PC-9 (cell line): ENCODE measurements around the gene XRCC4.

Source experiments
- CTCF ChIP-seq: fragments of 200-600 bp; sonication (generic); conservative IDR thresholded peaks from 2 replicates; pipeline ENCODE4 v1.6.1; 2017; ENCODE audit warnings: mixed run types, antibody characterized with exemption, mild to moderate bottlenecking, moderate library complexity
- EZH2 ChIP-seq: fragments of 200-600 bp; sonication (generic); IDR thresholded peaks from 2 replicates; pipeline ENCODE4 v1.8.0; 2017; ENCODE audit warnings: antibody characterized with exemption, low read depth

DNA sequence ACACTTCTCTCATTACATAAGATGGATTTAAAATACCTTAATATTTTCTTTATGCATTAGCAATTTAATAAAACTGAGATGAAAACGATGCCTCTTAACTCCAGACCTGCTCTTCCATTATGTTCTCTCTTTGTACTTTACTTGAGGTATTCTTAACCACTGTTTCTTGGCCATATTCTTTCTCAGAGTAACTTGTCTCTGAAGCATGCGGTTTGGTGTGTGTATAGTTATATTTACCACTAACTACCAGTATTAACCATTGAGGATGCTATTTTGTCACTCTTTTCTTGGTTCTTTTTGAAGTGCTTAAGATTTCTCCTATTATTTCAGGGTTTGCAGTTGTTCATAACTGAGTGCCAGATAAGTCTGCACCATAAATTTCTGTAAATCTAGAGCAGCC lies 18.0 kb upstream of the XRCC4 start:
- TF ChIP-seq CTCF (no peak), EZH2 (no peak)
